ENCODE measurements around the gene NAV1. TPM values are rescaled to one million over a fixed set of nuclear protein-coding genes. Genes with fewer than 3 reads are reported as not detected.

Gene NAV1
- polyA plus RNA-seq, 3 donors from 2014 or later = 0.23 to 0.56 TPM; not detected in 1

DNA sequence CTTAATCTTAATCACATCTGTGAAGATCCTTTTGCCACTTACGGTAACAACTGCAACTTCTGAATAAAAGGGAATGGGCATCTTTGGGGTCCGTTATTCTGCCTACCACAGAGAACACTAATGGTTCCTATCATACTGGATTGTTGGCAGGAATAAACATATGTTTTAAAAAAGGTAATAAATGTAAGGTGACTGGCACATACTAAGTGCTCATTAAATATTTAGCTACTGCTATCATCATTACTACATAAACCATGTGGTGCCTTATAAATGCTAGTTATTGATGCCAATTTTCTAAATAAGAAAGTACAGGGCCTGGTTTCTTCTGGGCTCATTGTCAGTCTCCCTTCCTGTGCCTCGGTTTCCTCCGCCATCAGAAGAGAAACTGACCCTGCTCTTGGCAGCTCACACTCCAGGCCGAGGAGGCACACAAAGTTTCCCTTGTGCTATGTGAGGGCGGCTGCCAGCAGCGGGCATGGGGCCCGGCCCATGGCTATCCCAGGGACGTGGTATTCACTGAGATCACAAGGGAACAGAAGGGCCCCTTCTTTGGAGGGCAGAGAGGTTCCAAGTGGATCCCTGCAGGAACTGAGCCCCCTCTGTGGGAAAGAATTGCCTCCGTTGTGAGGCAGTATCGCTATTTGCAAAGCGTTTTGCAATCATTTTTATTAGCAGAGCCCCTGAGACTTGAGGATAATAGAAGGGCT lies 26.2 kb downstream of the NAV1 start:
- H3K27ac Mint-ChIP-seq = no peak overlapping the region
- DNase-seq = no peak
- H3K4me1 Mint-ChIP-seq = peaks cover under 1 to 2% of the 10 kb centered on the region in 2 donors
- peaks cover 2 to 3% (median 2%) of the 10 kb centered on the region in 3 donors for H3K27me3 Mint-ChIP-seq (ENCODE audit: low read depth in 3 of 3)
- H3K9me3 Mint-ChIP-seq = no peaks in the 10 kb centered on the region
- no peak overlapping the region for H3K4me3 Mint-ChIP-seq
- no peaks in the 10 kb centered on the region for H3K36me3 Mint-ChIP-seq

DNA sequence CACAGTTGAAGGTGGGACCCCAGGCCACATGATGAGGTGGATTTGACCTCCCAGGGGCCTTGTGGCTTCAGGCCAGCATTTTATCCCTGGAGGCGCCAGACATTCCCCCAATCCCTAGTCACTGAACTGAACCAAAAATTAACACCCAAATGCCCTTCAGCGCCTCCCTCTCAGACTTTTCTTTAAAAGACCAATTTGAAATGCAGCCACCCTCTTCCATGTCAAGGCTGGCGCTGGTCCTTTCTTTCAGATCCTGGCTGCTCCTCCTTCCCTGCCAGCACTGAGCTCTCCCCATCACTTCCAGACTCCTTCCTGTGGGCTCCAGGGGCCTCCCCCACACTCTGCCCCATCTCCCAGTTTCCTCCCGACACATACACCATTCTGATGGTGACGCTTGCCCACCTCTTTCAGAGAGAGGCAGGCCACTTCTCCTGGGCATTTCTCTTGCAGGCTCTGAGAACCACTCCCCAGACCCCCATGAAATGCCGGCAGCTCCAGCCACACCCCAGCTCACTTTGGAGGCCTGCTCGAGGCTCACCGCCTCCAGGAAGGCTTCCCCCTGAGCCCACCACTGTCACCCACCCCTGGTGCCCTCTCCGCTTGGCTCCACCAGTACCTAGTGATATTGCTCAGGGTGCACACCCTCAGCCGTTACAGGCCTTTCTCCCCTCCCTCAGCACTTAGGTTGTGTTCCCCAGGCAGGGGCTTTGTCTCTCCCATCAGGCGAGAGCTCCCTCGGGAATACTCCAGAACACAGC lies 27.0 kb downstream of the NAV1 start:
- no peak overlapping the region for H3K27ac Mint-ChIP-seq
- no peaks in the 10 kb centered on the region for H3K36me3 Mint-ChIP-seq
- H3K27me3 Mint-ChIP-seq (ENCODE audit: low read depth in 3 of 3) = peaks cover 2 to 3% (median 2%) of the 10 kb centered on the region in 3 donors
- peaks cover 0 to 2% of the 10 kb centered on the region in 2 donors for H3K4me1 Mint-ChIP-seq
- no peaks in the 10 kb centered on the region for H3K9me3 Mint-ChIP-seq
- H3K4me3 Mint-ChIP-seq = no peak overlapping the region
- DNase-seq = no peak

DNA sequence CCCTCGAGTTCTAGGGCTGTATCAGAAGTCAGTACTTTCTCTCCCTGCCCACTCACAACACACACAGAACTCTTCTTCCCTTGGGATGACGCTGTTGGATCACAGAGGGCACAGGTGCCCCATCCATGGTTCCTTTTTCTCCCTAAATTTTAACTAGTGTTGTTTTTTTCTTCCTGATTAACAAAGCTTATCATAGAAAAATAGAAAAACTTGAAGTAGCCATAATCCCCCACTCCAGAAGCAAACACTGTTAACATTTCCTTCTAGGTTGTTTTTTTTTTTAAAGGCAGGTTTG lies 27.5 kb downstream of the NAV1 start:
- Mint-ChIP-seq H3K27me3 (ENCODE audit: low read depth in 3 of 3) (peaks cover 2 to 3% (median 2%) of the 10 kb centered on the region in 3 donors), H3K27ac (no peak overlapping the region), H3K36me3 (no peaks in the 10 kb centered on the region), H3K9me3 (no peaks in the 10 kb centered on the region), H3K4me3 (no peak overlapping the region), H3K4me1 (peaks cover 0 to 2% of the 10 kb centered on the region in 2 donors)
- DNase-seq = no peak

DNA sequence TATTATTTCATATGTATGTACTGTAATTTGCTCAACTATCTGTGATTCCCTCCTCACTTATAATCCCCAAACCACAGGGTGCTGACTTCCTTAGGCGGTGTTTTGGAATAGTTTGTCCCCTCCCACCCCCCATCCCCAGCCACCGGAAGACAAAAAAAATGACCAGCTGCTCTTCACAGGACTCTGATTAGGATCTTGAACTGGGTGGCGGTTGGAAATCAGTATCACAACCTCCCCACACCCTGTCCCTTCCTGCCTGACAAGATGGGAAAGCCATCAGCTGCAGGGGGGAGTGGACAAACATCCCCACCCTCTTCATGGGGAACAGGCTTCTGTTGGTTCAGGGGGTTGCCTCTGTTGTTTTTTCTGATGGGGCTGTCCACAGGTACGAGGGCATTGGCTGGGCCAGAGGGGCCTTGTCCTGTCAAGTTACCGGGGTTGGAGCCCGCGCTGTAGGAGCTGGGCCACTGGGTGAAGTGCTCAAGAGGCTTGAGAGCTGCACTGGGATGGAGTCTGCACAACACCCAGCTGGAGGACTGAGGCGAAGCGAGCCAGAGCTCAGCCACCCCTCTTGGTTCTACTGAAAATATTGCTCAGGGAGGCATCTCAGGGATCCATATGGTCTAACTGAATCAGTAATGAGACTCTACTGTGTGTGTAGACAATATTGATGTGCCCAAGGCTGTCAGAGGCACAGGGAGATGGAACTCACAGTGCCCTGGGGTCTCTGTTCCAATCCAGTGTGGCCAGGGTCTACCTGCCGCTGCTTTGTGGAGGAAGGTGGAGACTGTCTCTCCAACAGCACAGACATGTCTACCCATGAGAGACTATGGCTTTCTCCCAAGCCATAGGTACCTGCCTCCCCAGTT lies 28.2 kb downstream of the NAV1 start:
- Mint-ChIP-seq H3K4me3 (no peak overlapping the region), H3K4me1 (peaks cover 0 to 2% of the 10 kb centered on the region in 2 donors), H3K9me3 (no peaks in the 10 kb centered on the region), H3K27ac (no peak overlapping the region), H3K27me3 (ENCODE audit: low read depth in 3 of 3) (peaks cover 2 to 3% (median 2%) of the 10 kb centered on the region in 3 donors), H3K36me3 (no peaks in the 10 kb centered on the region)
- no peak for DNase-seq

DNA sequence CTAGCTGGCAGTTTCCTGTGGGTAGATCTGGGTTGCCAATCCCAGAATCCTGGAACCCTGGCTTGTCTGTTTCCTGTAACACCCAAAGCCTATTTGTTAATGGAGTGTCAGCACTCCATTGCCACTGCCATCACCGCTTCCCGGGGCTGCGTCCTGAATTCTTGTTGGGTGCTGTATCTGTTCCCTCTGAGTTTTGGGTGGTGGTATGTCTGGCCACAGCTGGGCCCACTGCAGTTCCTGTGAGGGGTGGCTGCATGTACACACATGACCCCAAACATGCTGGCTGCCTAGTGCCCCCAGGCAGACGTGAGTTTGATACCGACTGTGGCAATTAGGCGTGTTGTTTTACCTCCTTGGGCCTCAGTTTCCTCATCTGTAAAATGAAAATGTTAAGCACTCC lies 29.3 kb downstream of the NAV1 start:
- no peak overlapping the region for H3K4me3 Mint-ChIP-seq
- no peak overlapping the region for H3K27ac Mint-ChIP-seq
- no peaks in the 10 kb centered on the region for H3K9me3 Mint-ChIP-seq
- no peaks in the 10 kb centered on the region for H3K36me3 Mint-ChIP-seq
- DNase-seq = no peak
- peaks cover 2 to 4% (median 3%) of the 10 kb centered on the region in 3 donors for H3K27me3 Mint-ChIP-seq (ENCODE audit: low read depth in 3 of 3)
- H3K4me1 Mint-ChIP-seq = peaks cover 0 to 2% of the 10 kb centered on the region in 2 donors

DNA sequence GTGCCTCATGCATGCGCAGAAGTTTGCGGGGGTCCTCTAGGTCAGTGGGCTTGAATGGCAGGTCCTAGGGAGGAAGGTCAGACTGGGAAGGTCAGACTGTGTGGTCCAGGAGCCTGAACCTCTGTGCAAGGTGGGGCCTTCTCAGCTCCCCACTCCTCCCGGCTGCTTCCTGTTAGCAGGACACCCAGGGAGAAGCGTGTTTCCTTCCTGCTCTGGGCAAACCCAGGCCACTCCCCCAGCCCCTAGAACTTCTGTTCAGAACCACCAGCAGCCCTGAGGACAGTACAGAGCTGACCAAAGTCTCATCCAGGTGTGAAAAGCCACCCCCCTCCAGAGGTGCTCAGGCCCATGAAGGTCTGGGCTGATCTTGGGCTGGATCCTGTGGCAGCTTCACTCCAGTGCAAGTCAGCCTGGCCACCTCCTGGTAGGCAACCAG lies 29.9 kb downstream of the NAV1 start:
- no peak overlapping the region for H3K4me3 Mint-ChIP-seq
- peaks cover 2 to 4% (median 4%) of the 10 kb centered on the region in 3 donors for H3K27me3 Mint-ChIP-seq (ENCODE audit: low read depth in 3 of 3)
- peaks cover 0 to 2% of the 10 kb centered on the region in 2 donors for H3K4me1 Mint-ChIP-seq
- no peak for DNase-seq
- H3K27ac Mint-ChIP-seq = no peak overlapping the region
- no peaks in the 10 kb centered on the region for H3K36me3 Mint-ChIP-seq
- H3K9me3 Mint-ChIP-seq = no peaks in the 10 kb centered on the region

DNA sequence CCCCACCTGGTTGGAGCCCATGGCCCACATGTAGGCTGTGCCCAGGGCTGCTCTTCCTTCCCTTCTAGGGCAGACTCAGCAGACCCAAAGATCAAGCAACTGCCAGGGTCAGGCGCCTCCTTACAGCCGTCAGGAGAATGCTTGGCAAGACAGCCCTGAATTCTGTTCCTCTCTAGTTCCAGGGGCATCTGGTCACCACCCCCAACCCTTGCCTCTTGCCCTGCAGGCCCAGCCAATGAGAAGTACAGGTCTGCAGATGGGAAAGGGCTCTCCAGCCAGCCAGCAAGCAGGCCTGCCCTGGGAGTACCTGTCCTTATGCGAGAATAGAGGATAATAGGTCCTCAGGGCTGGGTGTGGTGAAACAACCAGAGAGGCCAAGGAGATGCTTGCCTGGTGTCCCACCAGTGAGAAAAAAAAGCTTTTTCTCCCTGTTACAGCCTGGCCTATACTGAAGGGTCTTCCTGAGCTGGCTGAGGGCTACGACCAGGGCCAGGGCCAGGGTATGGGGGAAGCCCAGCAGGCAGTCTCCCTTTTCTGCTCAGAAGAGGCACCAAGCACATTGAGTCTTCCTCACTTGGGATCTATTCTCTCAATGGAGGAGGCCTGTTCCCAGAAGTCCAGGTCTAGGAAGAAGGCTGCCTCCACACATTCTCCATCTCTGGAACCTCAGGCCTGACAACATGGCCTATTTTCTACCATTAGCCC lies 31.4 kb downstream of the NAV1 start:
- no peak for DNase-seq
- no peaks in the 10 kb centered on the region for H3K9me3 Mint-ChIP-seq
- no peak overlapping the region for H3K4me3 Mint-ChIP-seq
- peaks cover 0 to 2% of the 10 kb centered on the region in 2 donors for H3K4me1 Mint-ChIP-seq
- no peak overlapping the region for H3K27ac Mint-ChIP-seq
- H3K36me3 Mint-ChIP-seq = no peaks in the 10 kb centered on the region
- peaks cover 2 to 4% (median 4%) of the 10 kb centered on the region in 3 donors for H3K27me3 Mint-ChIP-seq (ENCODE audit: low read depth in 3 of 3)

DNA sequence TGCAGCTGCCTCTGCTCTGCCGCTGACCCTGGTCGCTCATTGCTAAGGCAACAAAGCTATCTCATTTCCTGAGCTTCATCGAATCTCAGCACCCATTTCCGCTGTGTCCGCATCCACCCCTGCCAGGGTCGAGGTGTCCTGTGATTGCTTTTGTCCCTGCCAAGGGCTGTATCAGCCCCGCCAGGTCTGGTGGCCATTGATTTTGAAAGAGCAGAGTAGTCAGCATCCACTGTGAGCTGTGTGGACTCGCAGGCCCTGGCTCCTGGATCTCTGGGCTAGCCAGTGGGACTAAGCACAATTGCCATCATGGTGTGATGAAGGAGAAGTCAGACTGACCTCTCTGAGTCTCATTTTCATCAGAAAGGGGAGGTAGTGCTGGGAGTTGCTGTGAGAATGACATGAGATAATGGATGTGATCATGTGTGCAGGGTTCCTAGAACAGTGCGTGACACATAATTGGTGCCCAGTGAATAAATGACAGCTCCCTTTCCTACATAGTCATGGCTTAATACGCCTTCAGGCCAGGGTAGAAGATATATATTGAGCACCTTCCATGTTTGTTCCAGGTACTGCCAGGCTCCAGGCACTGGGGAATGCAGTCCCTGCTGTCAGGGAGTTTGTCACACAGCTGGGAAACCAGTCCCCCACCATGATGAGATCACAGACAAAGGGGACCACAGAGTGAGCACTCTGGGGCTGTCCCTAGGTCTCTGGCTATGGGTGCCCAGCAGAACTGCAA lies 32.1 kb downstream of the NAV1 start:
- Mint-ChIP-seq H3K27ac (no peak overlapping the region), H3K36me3 (no peaks in the 10 kb centered on the region), H3K27me3 (ENCODE audit: low read depth in 3 of 3) (peaks cover 2 to 4% (median 4%) of the 10 kb centered on the region in 3 donors), H3K4me1 (peaks cover 0 to 2% of the 10 kb centered on the region in 2 donors), H3K9me3 (no peaks in the 10 kb centered on the region), H3K4me3 (no peak overlapping the region)
- no peak for DNase-seq

DNA sequence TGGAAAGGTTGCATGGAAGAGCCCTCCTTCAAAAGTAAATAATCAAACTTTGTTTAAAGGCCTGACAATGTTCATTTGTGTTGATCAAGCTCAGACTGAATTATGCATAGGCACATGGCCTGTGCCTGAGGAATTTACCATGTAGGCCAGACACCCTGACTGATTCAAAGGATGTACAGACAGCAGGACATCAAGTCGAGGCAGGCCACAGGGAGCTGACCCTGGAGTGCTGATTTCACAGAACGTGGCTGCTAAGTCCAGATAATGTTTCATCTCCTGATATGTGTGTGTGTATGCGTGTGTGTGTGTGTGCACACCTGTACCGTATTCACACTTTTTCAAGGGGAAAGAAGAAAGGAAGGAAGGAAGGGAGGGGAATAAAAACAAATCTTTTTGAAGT lies 34.1 kb downstream of the NAV1 start:
- H3K27me3 Mint-ChIP-seq (ENCODE audit: low read depth in 3 of 3) = peaks cover 1 to 4% (median 4%) of the 10 kb centered on the region in 3 donors
- H3K27ac Mint-ChIP-seq = no peak overlapping the region
- H3K4me3 Mint-ChIP-seq = no peak overlapping the region
- peaks cover 0 to 2% of the 10 kb centered on the region in 2 donors for H3K4me1 Mint-ChIP-seq
- H3K9me3 Mint-ChIP-seq = no peaks in the 10 kb centered on the region
- no peak for DNase-seq
- H3K36me3 Mint-ChIP-seq = peaks cover 0 to 6% (median 0%) of the 10 kb centered on the region in 3 donors

DNA sequence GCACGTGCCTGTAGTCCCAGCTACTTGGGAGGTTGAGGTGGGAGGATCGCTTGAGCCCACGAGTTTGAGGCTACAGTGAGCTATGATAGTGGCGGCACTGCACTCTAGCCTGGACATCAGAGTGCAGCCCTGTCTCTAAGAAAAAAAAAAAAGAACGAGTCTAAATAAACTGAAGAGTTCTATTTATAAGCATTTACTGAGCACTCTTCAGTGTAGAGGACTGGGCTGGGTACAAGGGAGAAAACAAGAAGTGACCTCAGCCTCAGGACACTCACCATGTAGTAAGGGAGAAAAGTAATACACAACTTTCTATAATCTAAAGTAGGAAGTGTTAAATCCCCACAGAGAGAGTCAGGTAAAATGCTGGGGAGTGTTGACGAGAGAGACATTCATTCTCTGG lies 35.0 kb downstream of the NAV1 start:
- no peak overlapping the region for H3K4me3 Mint-ChIP-seq
- peaks cover 0 to 6% (median 0%) of the 10 kb centered on the region in 3 donors for H3K36me3 Mint-ChIP-seq
- H3K27ac Mint-ChIP-seq = no peak overlapping the region
- DNase-seq = no peak
- no peaks in the 10 kb centered on the region for H3K9me3 Mint-ChIP-seq
- H3K27me3 Mint-ChIP-seq (ENCODE audit: low read depth in 3 of 3) = peaks cover 1 to 4% (median 2%) of the 10 kb centered on the region in 3 donors
- peaks cover 0 to 2% of the 10 kb centered on the region in 2 donors for H3K4me1 Mint-ChIP-seq

DNA sequence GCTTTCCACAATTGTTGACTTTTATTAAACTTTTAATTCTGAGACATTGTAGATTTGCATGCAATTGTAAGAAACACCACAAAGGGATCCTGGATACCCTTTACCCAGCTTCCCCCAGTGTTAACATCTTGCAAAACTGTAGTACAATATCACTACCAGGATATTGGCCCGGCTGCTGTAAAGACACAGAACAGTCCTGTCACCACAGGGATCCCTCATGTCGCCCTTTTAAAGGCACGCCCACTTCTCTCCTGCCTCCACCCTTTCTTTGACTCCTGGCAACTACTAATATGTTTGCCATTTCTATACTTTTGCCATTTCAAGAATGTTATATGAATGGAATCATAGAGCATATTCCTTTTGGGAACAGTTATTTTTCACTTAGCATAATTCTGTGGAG lies 37.0 kb downstream of the NAV1 start:
- Mint-ChIP-seq H3K4me3 (no peak overlapping the region), H3K27ac (no peak overlapping the region), H3K36me3 (peaks cover 0 to 6% (median 0%) of the 10 kb centered on the region in 3 donors), H3K27me3 (ENCODE audit: low read depth in 3 of 3) (peaks cover 1 to 4% (median 2%) of the 10 kb centered on the region in 3 donors), H3K4me1 (no peaks in the 10 kb centered on the region), H3K9me3 (no peaks in the 10 kb centered on the region)
- DNase-seq = no peak

DNA sequence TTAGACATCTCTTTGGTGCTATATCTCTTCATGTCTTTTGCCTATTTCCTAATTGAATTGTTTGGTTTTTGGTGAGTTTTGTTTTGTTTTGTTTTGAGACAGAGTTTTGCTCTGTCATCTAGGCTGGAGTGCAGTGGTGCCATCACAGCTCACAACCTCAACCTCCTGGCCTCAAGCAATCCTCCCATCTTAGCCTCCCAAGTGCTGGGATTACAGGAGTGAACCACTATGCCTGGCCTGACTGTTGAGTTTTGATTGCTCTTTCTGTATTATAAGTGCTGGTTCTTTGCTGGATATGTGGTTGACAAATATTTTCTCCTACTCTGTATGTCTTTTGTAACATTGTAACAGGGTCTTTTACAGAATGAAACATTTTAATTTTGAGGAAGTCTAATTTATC lies 38.0 kb downstream of the NAV1 start:
- Mint-ChIP-seq H3K27me3 (ENCODE audit: low read depth in 3 of 3) (peaks cover 1 to 4% (median 2%) of the 10 kb centered on the region in 3 donors), H3K36me3 (peaks cover 0 to 6% (median 0%) of the 10 kb centered on the region in 3 donors), H3K4me1 (no peaks in the 10 kb centered on the region), H3K4me3 (no peak overlapping the region), H3K27ac (no peak overlapping the region), H3K9me3 (no peaks in the 10 kb centered on the region)
- DNase-seq = no peak
